Measurements from ENCODE around the gene CDON. TPM values are rescaled to one million over a fixed set of nuclear protein-coding genes. Genes with fewer than 3 reads are reported as not detected.

CDON gene
- total and polyA plus RNA-seq, 9 of the 15 experiments (the other 6 are each of a cell fraction or from before 2014, with no cell fraction given), result 0.08 to 0.64 (median 0.40) TPM

GRCh38 chr11:125939081-125939521, 123.6 kb downstream of the CDON start (continued):
- TF ChIP-seq RBM25 (IDR thresholded peaks at IDR 0.05; ENCODE audit: low read depth, low read length, severe bottlenecking) (no peak), ZNF354B (CRISPR knock-in tag; IDR thresholded peaks at IDR 0.05) (no peak), CUX1 (CRISPR knock-in tag; IDR thresholded peaks at IDR 0.05) (no peak), TEAD2 (tag; IDR thresholded peaks at IDR 0.05) (no peak), PRDM10 (IDR thresholded peaks at IDR 0.05; ENCODE audit: partially characterized antibody) (no peak), TCF3 (CRISPR knock-in tag; IDR thresholded peaks at IDR 0.05) (no peak), ZEB2 (IDR thresholded peaks at IDR 0.05) (no peak), RFX1 (IDR thresholded peaks at IDR 0.05) (no peak), POLR2G (IDR thresholded peaks at IDR 0.05; ENCODE audit: low read depth, low read length) (no peak)
- TF ChIP-seq, protein P1, sequence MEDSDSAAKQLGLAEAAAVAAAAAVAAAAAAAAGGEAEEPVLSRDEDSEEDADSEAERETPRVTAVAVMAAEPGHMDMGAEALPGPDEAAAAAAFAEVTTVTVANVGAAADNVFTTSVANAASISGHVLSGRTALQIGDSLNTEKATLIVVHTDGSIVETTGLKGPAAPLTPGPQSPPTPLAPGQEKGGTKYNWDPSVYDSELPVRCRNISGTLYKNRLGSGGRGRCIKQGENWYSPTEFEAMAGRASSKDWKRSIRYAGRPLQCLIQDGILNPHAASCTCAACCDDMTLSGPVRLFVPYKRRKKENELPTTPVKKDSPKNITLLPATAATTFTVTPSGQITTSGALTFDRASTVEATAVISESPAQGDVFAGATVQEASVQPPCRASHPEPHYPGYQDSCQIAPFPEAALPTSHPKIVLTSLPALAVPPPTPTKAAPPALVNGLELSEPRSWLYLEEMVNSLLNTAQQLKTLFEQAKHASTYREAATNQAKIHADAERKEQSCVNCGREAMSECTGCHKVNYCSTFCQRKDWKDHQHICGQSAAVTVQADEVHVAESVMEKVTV (CRISPR knock-in tag; IDR thresholded peaks at IDR 0.05), result no peak
